PC-3 (cell line): ENCODE results near the gene TDRKH. TPM values are rescaled to one million over a fixed set of nuclear protein-coding genes. Genes with fewer than 3 reads are reported as not detected.

ENCODE experiments used
- ATAC-seq: fragments of 200-7000 bp; cut with Tn5 transposase; 2 replicates; pipeline ENCODE4 v1.9.1; 2020; ENCODE audit warnings: mild to moderate bottlenecking, moderate library complexity
- BruUV-seq: library from RNA; stranded (reverse); fragments of 400-500 nt; replicated peaks from 2 replicates; lab custom pipeline; 2021; lab: Mats Ljungman, UMichigan
- CTCF ChIA-PET: fragments of 300-600 bp; sonication (Branson Sonifier 250); formaldehyde crosslinking; loops from one replicate; lab custom pipeline; 2022; ENCODE audit warnings: antibody characterized with exemption; lab: Charles Lee
- POLR2A ChIA-PET: fragments of 300-600 bp; sonication (Branson Sonifier 250); formaldehyde crosslinking; loops from one replicate; lab custom pipeline; 2022; ENCODE audit warnings: antibody characterized with exemption; ENCODE audit not compliant: unreplicated experiment; lab: Charles Lee
- DNase-seq: peaks from one replicate; pipeline ENCODE4 v3.0.0-alpha.2; 2015
- H2AFZ ChIP-seq: fragments of 300-600 bp; sonication (generic); 2 replicates; pipeline ENCODE4 v1.6.0; 2016; ENCODE audit warnings: antibody characterized with exemption, low read length
- H3F3A ChIP-seq: fragments of 300-600 bp; sonication (generic); one replicate; pipeline ENCODE4 v1.6.0; 2017; ENCODE audit warnings: antibody characterized with exemption, low read length, control low read depth, mild to moderate bottlenecking; ENCODE audit not compliant: unreplicated experiment
- H3K27ac ChIP-seq: fragments of 300-600 bp; sonication (generic); 2 replicates; pipeline ENCODE4 v1.5.1; 2016; ENCODE audit warnings: mild to moderate bottlenecking, low read length
- H3K27me3 ChIP-seq: fragments of 300-600 bp; sonication (generic); 2 replicates; pipeline ENCODE4 v1.6.1; 2016; ENCODE audit warnings: low read length, mixed read lengths
- H3K36me3 ChIP-seq: fragments of 300-600 bp; sonication (generic); 2 replicates; pipeline ENCODE4 v1.6.1; 2016; ENCODE audit warnings: low read depth, mixed run types, low read length, mixed read lengths
- H3K4me1 ChIP-seq: fragments of 300-600 bp; sonication (generic); 2 replicates; pipeline ENCODE4 v1.5.1; 2016; ENCODE audit warnings: low read length; ENCODE audit not compliant: insufficient read depth
- H3K4me2 ChIP-seq: fragments of 300-600 bp; sonication (generic); 2 replicates; pipeline ENCODE4 v1.6.0; 2016; ENCODE audit warnings: low read length
- H3K4me3 ChIP-seq: fragments of 300-600 bp; sonication (generic); 2 replicates; pipeline ENCODE4 v1.5.1; 2016; ENCODE audit warnings: mild to moderate bottlenecking, low read length, mixed read lengths
- H3K79me2 ChIP-seq: fragments of 300-600 bp; sonication (generic); 2 replicates; pipeline ENCODE4 v1.6.1; 2017; ENCODE audit warnings: low read length, mixed read lengths
- H3K9ac ChIP-seq: fragments of 300-600 bp; sonication (generic); 2 replicates; pipeline ENCODE4 v1.6.0; 2016; ENCODE audit warnings: mild to moderate bottlenecking, low read length
- H3K9me2 ChIP-seq: fragments of 300-600 bp; sonication (generic); replicated peaks from 2 replicates; pipeline ENCODE4 v1.6.1; 2016; ENCODE audit warnings: mixed run types, low read length, mixed read lengths
- H3K9me3 ChIP-seq: fragments of 300-600 bp; sonication (generic); 2 replicates; pipeline ENCODE4 v1.6.1; 2016; ENCODE audit warnings: low read length, mixed read lengths
- H4K20me1 ChIP-seq: fragments of 300-600 bp; sonication (generic); 2 replicates; pipeline ENCODE4 v1.6.1; 2016; ENCODE audit warnings: low read length, mixed read lengths
- EZH2 ChIP-seq: fragments of 300-600 bp; sonication (generic); IDR thresholded peaks from one replicate; pipeline ENCODE4 v1.6.1; 2017; ENCODE audit warnings: antibody characterized with exemption, mild to moderate bottlenecking, low read length; ENCODE audit not compliant: unreplicated experiment
- EZH2phosphoT487 ChIP-seq: fragments of 300-600 bp; sonication (generic); IDR thresholded peaks from 2 replicates; pipeline ENCODE4 v1.6.1; 2018; ENCODE audit warnings: mild to moderate bottlenecking, antibody characterized with exemption, low read length, borderline replicate concordance
- intact Hi-C: fragments of 100-400 bp; cut with micrococcal nuclease; formaldehyde crosslinking; loops from 2 replicates; pipeline ENCODE4 v1.9.0; 2023
- total RNA-seq: library from RNA; depleted of rRNA; stranded (reverse); fragments of >200 nt; gene quantifications from 2 replicates; pipeline ENCODE4 v1.2.3, GENCODE V29; 2014
- TF ChIP-seq, protein P1 (sequence below): fragments of 300-600 bp; sonication (generic); conservative IDR thresholded peaks from 2 replicates; pipeline ENCODE4 v1.5.1; 2017; ENCODE audit warnings: antibody characterized with exemption, low read depth, mild to moderate bottlenecking, low read length

Gene TDRKH
- total RNA-seq, 1 experiment from 2014 or later, result 15.2 TPM

DNA sequence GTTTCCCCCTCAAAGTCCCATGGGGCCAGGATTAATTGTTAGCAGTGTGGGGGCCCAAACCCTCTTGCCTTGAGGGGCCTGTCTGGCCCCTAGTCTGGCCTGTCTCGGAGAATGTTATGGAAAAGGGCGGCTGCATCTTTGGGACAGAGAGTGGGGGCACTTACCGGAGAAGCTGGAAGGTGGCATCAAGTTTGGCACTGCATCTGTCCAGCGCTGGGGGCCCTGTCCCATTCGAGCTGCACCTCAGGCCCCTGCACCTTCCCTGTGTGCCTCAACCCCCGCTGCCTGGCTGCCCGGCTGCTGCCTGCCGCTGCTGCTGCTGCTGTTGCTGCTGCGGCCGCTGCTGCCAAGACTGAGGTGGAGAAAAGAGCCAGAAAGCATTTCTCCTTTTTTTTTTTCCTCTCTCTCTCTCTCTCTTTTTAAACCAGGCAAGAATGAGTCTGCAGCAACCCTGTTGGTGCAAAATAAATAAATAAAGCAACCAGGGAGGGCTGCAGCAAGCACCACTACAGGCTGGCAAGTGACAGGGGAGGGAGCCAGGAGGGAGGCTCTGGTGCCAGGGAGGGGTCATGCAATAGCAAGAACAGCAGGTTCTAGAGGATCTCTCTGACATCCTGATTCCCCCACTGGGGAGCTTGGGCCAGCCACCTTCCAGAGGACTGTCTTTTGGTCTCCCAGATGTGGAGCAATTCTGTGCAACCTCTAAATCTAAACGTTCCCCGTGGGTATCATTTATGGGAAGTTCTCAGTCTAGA, 14.9 kb upstream of the TDRKH start, which contains the start of gene LINGO4:
TSS of gene LINGO4 (minus strand) at position 354 of the 755 bp plus-strand sequence. CDS start 2,715 bp downstream, outside the sequence.
- ChIA-PET CTCF (no interaction called here), POLR2A (no interaction called here)
- no TSS peak for BruUV-seq
- no peaks in the 10 kb centered on the region for H3K36me3 ChIP-seq
- H3K27ac ChIP-seq, result no peak within 1 kb of the TSS
- ATAC-seq (no peak), DNase-seq (no peak)
- no peak within 1 kb of the TSS for H3K4me2 ChIP-seq
- H3F3A ChIP-seq, result no peaks in the 10 kb centered on the region
- no peak within 1 kb of the TSS for H3K9ac ChIP-seq
- H3K27me3 ChIP-seq, result peaks cover 19% of the 10 kb centered on the region
- intact Hi-C loops, result no loop called here
- no peaks in the 10 kb centered on the region for H3K4me1 ChIP-seq
- H4K20me1 ChIP-seq, result no peaks in the 10 kb centered on the region
- H3K79me2 ChIP-seq, result no peaks in the 10 kb centered on the region
- no peaks in the 10 kb centered on the region for H3K9me2 ChIP-seq
- no peaks in the 10 kb centered on the region for H3K9me3 ChIP-seq
- no peak within 1 kb of the TSS for H3K4me3 ChIP-seq
- H2AFZ ChIP-seq, result no peak within 1 kb of the TSS
- TF ChIP-seq, protein P1, sequence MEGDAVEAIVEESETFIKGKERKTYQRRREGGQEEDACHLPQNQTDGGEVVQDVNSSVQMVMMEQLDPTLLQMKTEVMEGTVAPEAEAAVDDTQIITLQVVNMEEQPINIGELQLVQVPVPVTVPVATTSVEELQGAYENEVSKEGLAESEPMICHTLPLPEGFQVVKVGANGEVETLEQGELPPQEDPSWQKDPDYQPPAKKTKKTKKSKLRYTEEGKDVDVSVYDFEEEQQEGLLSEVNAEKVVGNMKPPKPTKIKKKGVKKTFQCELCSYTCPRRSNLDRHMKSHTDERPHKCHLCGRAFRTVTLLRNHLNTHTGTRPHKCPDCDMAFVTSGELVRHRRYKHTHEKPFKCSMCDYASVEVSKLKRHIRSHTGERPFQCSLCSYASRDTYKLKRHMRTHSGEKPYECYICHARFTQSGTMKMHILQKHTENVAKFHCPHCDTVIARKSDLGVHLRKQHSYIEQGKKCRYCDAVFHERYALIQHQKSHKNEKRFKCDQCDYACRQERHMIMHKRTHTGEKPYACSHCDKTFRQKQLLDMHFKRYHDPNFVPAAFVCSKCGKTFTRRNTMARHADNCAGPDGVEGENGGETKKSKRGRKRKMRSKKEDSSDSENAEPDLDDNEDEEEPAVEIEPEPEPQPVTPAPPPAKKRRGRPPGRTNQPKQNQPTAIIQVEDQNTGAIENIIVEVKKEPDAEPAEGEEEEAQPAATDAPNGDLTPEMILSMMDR, result no peak
- TF ChIP-seq EZH2 (no peak), EZH2phosphoT487 (no peak)

DNA sequence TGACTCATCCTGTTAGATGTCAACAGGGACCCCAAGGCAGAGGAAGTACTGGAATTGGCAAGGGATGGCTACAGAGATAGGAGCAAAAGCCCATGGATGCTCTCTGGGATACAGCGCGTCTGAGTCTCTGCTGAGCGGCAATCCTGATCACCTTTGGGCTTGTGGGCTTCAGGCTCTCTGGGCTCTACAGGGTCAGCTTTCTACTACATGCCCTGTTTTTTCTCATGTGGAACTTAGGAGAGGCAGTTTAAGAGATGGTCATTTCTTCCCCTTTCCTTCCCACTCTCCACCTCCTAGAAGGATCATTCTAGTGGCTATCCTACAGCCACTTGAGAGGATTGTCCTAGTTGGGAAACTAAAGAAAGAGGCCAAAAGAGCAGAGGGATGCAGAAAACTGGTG, 13.6 kb upstream of the TDRKH start:
- H2AFZ ChIP-seq, result no peak overlapping the region
- BruUV-seq, result no TSS peak
- H3K4me3 ChIP-seq, result no peak overlapping the region
- TF ChIP-seq EZH2 (no peak), EZH2phosphoT487 (no peak)
- TF ChIP-seq, protein P1, result no peak
- H3K27me3 ChIP-seq, result peaks cover 19% of the 10 kb centered on the region
- H3K9me3 ChIP-seq, result no peaks in the 10 kb centered on the region
- no peaks in the 10 kb centered on the region for H3K79me2 ChIP-seq
- intact Hi-C loops, result no loop called here
- DNase-seq, result no peak
- no peaks in the 10 kb centered on the region for H3F3A ChIP-seq
- no peaks in the 10 kb centered on the region for H3K4me1 ChIP-seq
- H3K4me2 ChIP-seq, result no peak overlapping the region
- no peaks in the 10 kb centered on the region for H3K36me3 ChIP-seq
- H3K9ac ChIP-seq, result no peak overlapping the region
- no peak for ATAC-seq
- CTCF ChIA-PET, result no interaction called here
- H3K27ac ChIP-seq, result no peak overlapping the region
- H4K20me1 ChIP-seq, result no peaks in the 10 kb centered on the region
- POLR2A ChIA-PET, result no interaction called here
- H3K9me2 ChIP-seq, result no peaks in the 10 kb centered on the region

DNA sequence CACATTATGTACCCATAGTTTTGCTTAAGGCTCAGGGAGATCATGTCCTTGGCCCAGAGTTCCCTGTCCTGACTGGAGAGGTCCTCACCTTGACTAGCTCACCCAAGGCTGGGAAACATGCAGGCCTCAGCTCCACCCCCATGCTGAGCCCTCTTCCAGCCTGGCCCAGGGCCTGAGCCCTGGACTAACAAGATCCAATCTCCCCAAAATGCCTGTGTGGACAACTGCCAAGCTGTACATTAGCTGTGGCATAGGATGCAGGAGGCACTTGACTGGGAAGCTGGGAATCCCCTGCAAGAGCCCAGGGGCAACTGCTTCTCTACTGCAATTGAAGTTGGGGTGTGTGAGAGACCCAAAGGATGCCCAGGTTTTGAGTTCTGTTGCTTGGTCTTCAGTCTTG, 12.9 kb upstream of the TDRKH start:
- peaks cover 19% of the 10 kb centered on the region for H3K27me3 ChIP-seq
- no peaks in the 10 kb centered on the region for H3K36me3 ChIP-seq
- ChIA-PET CTCF (no interaction called here), POLR2A (no interaction called here)
- TF ChIP-seq, protein P1, result no peak
- TF ChIP-seq EZH2phosphoT487 (no peak), EZH2 (no peak)
- DNase-seq (no peak), ATAC-seq (no peak)
- no peaks in the 10 kb centered on the region for H3F3A ChIP-seq
- H2AFZ ChIP-seq, result no peak overlapping the region
- H3K27ac ChIP-seq, result no peak overlapping the region
- no peaks in the 10 kb centered on the region for H3K9me2 ChIP-seq
- no peak overlapping the region for H3K9ac ChIP-seq
- no peak overlapping the region for H3K4me2 ChIP-seq
- no peak overlapping the region for H3K4me3 ChIP-seq
- no peaks in the 10 kb centered on the region for H3K4me1 ChIP-seq
- H3K79me2 ChIP-seq, result no peaks in the 10 kb centered on the region
- no peaks in the 10 kb centered on the region for H3K9me3 ChIP-seq
- intact Hi-C loops, result no loop called here
- H4K20me1 ChIP-seq, result no peaks in the 10 kb centered on the region
- BruUV-seq, result no TSS peak
